Measurements from ENCODE around the gene PEX5.
A peak's percentile ranks its signal among the peaks of the same experiment; 100 is the strongest.

PEX5 gene

GRCh38 chr12:7144414-7145120 is 44.9 kb upstream of the PEX5 start:
- peak; percentile 17 for TF ChIP-seq CTCF (IDR thresholded peaks at IDR 0.05; ENCODE audit: borderline replicate concordance, control extremely low read depth, extremely low read depth, insufficient read depth, missing control alignments)
- in situ Hi-C loops (cut with MboI; ENCODE audit: low sequenced_read_pairs, unreplicated experiment), result no loop called here
- DNase-seq (ENCODE audit: low spot score), result peak; percentile 61

GRCh38 chr12:7145671-7146070 is 43.8 kb upstream of the PEX5 start:
- TF ChIP-seq CTCF (IDR thresholded peaks at IDR 0.05; ENCODE audit: borderline replicate concordance, control extremely low read depth, extremely low read depth, insufficient read depth, missing control alignments), result no peak
- DNase-seq (ENCODE audit: low spot score), result no peak
- in situ Hi-C loops (cut with MboI; ENCODE audit: low sequenced_read_pairs, unreplicated experiment), result no loop called here

DNA sequence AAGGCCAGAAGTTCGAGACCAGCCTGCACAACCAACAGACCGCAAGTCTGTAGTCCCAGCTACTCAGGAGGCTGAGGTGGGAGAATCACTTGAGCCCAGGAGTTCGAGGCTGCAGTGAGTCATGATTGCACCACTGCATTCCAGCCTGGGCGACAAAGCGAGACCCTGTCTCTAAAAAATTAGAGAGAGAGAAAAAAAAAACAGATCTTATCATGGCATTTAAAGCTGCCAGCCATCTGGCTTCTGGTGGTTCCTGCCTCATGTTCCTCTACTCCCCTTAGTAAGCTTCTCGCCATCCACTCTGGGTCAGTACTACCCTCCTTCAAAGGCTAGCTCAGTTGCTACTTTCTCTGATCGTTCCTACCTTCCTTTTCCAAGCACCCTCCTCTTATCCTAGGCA is 43.3 kb upstream of the PEX5 start:
- in situ Hi-C loops (cut with MboI; ENCODE audit: low sequenced_read_pairs, unreplicated experiment), result no loop called here
- no peak for TF ChIP-seq CTCF (IDR thresholded peaks at IDR 0.05; ENCODE audit: borderline replicate concordance, control extremely low read depth, extremely low read depth, insufficient read depth, missing control alignments)

DNA sequence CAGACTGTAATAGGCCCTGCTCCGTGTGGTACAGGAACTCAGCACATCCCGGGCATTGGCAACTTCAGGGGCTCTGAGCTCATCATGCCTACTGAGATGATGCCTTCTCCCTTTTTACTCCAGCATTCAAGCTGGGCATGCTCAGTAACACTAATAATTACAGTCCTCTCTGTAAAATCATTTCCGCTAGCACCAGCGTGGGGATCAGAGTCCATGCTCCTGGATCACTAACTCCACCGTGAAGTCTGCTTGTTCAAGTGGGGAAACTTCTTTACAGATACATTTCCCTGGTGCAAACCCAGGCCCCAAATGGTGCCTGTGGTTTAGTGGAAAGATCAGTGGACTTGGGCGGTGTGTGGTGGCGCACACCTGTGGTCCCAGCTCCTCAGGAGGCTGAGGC is 42.6 kb upstream of the PEX5 start:
- in situ Hi-C loops (cut with MboI; ENCODE audit: low sequenced_read_pairs, unreplicated experiment), result no loop called here
- TF ChIP-seq CTCF (IDR thresholded peaks at IDR 0.05; ENCODE audit: borderline replicate concordance, control extremely low read depth, extremely low read depth, insufficient read depth, missing control alignments), result no peak
- DNase-seq (ENCODE audit: low spot score), result no peak

More for the DNA sequence above, 43.3 kb upstream of the PEX5 start:
- DNase-seq (ENCODE audit: low spot score), result no peak

DNA sequence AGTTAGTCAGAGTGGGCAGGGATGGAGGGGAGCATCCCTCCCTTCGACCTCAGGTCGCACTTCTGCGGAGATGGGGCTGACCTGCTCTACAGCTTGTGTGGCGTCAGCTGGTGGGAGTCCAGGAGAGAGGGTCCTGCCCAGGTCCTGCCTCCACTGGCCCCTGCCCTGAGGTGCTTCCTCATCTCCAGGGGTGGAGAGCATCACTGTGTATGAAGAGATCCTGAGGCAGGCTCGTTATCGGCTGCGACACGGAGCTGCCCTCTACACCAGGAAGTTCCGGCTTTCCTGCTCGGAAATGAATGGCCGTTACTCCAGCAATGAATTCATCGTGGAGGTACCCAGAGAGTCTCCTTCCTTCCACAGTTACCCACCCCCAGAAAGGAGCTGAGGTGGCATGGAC is 39.1 kb upstream of the PEX5 start:
- no peak for TF ChIP-seq CTCF (IDR thresholded peaks at IDR 0.05; ENCODE audit: borderline replicate concordance, control extremely low read depth, extremely low read depth, insufficient read depth, missing control alignments)
- no peak for DNase-seq (ENCODE audit: low spot score)
- in situ Hi-C loops (cut with MboI; ENCODE audit: low sequenced_read_pairs, unreplicated experiment), result no loop called here

DNA sequence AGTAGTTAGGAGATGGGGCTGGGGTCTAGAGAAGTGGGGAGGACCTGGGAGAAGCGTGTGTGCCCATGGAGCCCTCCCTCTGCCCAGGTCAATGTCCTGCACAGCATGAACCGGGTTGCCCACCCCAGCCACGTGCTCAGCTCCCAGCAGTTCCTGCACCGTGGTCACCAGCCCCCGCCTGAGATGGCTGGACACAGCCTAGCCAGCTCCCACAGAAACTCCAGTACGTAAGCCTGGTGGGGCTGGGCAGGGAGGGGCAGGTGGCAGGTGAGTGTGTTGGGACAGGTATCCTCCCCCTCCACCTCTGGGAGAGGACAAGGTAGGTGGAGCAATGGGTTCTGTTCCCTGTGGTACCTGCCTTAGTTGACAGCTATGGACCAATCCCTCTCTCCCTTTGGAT is 38.6 kb upstream of the PEX5 start:
- DNase-seq (ENCODE audit: low spot score), result peak; percentile 10
- in situ Hi-C loops (cut with MboI; ENCODE audit: low sequenced_read_pairs, unreplicated experiment), result no loop called here
- TF ChIP-seq CTCF (IDR thresholded peaks at IDR 0.05; ENCODE audit: borderline replicate concordance, control extremely low read depth, extremely low read depth, insufficient read depth, missing control alignments), result no peak
